HFF-Myc (cell line): Measurements from ENCODE around the gene CHRNB2.

Source experiments
- DNase-seq: peaks from one replicate; pipeline ENCODE4 v3.0.0-alpha.2; 2011; ENCODE audit warnings: low read depth; ENCODE audit errors: extremely low read depth
- H3K4me3 ChIP-seq: replicated peaks from 2 replicates; pipeline ENCODE4 v1.5.1; 2011; ENCODE audit warnings: low read depth, mild to moderate bottlenecking, control low read depth, low read length
- TF ChIP-seq, protein P1 (sequence below): IDR thresholded peaks from 2 replicates; pipeline ENCODE4 v1.5.1; 2012; ENCODE audit warnings: mild to moderate bottlenecking, low read depth, low read length, control low read depth; ENCODE audit errors: missing control alignments

CHRNB2 gene

DNA sequence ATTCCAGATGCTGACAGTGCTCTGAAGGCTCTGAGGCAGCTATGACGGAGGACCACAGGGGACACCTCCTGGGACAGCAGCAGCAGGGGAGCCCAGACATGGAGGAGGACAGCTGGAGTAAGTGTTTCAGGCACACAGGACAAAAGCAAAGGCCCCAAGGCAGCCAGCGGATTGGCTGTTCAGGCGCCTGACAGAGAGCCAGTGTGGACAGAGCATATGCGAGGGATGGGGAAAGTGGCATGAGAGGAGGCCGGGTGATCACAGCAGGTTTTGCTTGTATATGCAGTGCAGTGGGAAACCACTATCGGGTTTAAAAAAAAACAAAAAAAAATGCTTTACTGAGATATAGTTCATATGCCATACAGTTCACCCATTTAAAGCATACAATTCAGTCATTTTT is 19.1 kb downstream of the CHRNB2 start:
- H3K4me3 ChIP-seq = no peak overlapping the region
- TF ChIP-seq, protein P1, sequence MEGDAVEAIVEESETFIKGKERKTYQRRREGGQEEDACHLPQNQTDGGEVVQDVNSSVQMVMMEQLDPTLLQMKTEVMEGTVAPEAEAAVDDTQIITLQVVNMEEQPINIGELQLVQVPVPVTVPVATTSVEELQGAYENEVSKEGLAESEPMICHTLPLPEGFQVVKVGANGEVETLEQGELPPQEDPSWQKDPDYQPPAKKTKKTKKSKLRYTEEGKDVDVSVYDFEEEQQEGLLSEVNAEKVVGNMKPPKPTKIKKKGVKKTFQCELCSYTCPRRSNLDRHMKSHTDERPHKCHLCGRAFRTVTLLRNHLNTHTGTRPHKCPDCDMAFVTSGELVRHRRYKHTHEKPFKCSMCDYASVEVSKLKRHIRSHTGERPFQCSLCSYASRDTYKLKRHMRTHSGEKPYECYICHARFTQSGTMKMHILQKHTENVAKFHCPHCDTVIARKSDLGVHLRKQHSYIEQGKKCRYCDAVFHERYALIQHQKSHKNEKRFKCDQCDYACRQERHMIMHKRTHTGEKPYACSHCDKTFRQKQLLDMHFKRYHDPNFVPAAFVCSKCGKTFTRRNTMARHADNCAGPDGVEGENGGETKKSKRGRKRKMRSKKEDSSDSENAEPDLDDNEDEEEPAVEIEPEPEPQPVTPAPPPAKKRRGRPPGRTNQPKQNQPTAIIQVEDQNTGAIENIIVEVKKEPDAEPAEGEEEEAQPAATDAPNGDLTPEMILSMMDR = no peak
- no peak for DNase-seq

DNA sequence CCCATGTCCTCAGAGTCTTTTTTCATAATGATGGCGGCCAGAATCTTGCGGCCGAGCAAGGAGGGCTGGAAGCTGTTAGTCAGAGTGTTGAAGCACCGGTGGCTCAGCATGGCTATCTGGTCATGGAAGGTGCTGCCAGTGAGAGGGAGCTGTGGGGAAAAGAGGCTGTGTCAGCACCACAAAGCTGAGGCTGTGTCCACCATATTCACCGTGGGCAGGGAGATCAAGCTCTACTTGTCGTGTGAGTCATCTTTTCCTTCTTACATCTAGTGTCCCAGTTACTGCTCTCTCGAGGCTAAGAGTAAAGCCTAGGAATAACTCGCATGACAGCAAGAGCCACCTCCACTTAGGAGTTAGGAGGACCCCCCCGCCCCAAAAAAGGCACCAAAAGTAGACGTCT is 22.2 kb downstream of the CHRNB2 start:
- no peak overlapping the region for H3K4me3 ChIP-seq
- TF ChIP-seq, protein P1 = no peak
- DNase-seq = no peak

DNA sequence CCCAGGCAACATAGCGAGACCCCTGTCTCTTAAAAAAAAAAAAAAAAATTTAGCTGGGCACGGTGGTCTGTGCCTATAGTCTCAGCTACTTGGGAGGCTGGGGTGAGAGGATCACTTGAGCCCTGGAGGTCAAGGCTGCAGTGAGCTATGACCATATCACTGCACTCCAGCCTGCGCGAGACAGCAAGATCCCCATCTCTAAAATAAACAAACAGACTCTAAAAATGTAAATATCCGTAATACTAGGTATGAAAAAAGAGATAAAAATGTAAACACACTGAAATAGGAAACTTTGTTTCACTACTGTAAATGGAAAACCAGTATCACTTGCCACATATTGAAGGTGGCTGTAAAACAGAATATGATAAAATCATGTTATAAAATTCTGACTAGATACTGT is 23.2 kb downstream of the CHRNB2 start:
- no peak for DNase-seq
- TF ChIP-seq, protein P1 = no peak
- H3K4me3 ChIP-seq = no peak overlapping the region

DNA sequence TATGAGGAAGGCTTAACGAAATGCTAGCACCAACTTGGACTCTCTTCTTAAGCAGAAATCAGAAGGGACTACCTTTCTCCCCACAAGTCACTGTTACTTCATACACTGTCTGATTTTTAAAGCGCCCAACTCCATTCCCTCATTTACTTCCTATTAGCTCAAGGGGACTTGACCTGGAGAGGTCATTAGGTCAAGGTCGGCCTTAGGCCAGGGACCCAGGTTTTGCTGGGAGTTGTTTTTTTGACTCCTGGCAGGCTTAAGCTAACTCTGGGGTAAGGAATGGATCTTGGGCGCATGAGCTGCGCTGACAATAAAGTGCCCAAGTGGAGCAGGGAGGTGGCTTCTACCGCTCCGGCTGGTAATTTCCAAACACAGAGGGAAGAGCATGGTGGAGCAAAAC is 23.6 kb downstream of the CHRNB2 start:
- TF ChIP-seq, protein P1 = no peak
- no peak overlapping the region for H3K4me3 ChIP-seq
- no peak for DNase-seq

DNA sequence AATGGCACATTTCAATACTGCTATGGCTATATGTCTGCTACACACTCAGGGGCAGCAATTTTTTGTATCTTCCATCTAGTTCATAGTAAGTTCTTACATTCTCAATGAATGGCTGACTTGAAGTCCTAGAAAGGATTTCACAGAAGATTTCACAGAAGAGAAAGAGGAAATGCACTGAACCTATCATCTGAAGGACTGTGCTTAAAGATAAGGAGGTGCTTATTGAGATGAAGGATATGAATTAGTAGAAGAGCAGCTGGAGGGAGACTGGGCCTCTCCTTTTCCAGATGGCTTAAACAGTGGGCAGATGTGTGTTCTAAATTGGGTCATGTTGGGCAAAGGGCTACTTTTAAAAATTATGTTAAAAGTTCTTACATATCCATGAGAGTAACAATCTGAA is 25.8 kb downstream of the CHRNB2 start:
- no peak for DNase-seq
- TF ChIP-seq, protein P1 = no peak
- H3K4me3 ChIP-seq = no peak overlapping the region

DNA sequence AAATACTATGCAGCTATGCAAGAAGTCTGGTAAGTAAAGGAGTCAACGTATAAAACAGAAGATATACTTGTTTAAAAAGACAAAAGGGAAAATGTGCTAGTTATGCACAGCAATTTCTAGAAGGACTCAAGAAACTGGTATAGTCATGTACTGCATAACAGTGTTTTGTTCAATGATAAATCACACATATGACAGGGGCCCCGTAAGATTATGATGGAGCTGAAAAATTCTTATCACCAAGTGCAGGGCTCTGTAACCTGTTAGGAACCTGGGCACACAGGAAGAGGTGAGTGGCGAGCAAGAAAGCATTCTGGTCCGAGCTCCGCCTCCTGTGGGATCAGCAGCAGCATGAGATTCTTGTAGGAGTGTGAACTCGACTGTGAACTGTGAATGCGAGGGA is 27.2 kb downstream of the CHRNB2 start:
- DNase-seq = no peak

DNA sequence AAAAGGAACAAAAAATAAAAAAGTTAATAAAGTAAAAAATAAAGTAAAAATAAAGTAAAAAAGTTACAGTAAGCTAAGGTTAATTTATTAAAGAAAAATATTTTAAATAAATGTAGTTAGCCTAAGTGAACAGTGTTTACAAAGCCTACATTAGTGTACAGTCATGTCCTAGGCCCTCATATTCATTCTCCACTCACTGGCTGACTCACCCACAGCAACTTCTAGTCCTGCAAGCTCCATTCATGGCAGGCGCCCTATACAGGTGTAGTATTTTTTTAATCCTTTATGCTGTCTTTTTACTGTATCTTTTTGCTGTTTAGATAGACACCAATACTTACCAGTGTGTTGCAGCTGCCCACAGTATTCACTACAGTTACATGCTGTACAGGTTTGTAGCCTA is 28.0 kb downstream of the CHRNB2 start:
- DNase-seq = no peak
- H3K4me3 ChIP-seq = no peak overlapping the region

More for the DNA sequence above, 27.2 kb downstream of the CHRNB2 start:
- TF ChIP-seq, protein P1 = no peak
- H3K4me3 ChIP-seq = no peak overlapping the region

More for the DNA sequence above, 28.0 kb downstream of the CHRNB2 start:
- TF ChIP-seq, protein P1 = no peak
